NCI-H345 treated with DMSO at 0.1 percent for 48 hours (cell line): ENCODE results near the gene MRPL21.

Experiments
- DNase-seq: peaks from one replicate; lab custom pipeline; 2025; ENCODE audit not compliant: unreplicated experiment; lab: John Stamatoyannopoulos, UW

Gene MRPL21

GRCh38 chr11:68843052-68843561 is 60.5 kb downstream of the MRPL21 start:
- DNase-seq = no peak

- DNase-seq = no peak
These were observed 61.1 kb downstream of the MRPL21 start for GRCh38 chr11:68842427-68843051.

- DNase-seq = peak; percentile 34
These were observed 61.8 kb downstream of the MRPL21 start, which contains the start of gene CPT1A for GRCh38 chr11:68841718-68842426. Gene CPT1A (minus strand): TSS chr11:68841916. CDS start chr11:68815474, 26,442 bp downstream.
